Nucleus accumbens (tissue), 56 donors: ENCODE results near the gene CNTN6.
A peak's percentile ranks its signal among the peaks of the same experiment; 100 is the strongest.

ENCODE experiments used
- DNase-seq, 56 donors: peaks; one replicate each; lab custom pipeline; 2025; lab: John Stamatoyannopoulos, UW

The CNTN6 gene

GRCh38 chr3:1171320-1171719, 78.5 kb downstream of the CNTN6 start:
- DNase-seq, result no peak

GRCh38 chr3:1172644-1173043, 79.8 kb downstream of the CNTN6 start:
- DNase-seq, result no peak

DNA sequence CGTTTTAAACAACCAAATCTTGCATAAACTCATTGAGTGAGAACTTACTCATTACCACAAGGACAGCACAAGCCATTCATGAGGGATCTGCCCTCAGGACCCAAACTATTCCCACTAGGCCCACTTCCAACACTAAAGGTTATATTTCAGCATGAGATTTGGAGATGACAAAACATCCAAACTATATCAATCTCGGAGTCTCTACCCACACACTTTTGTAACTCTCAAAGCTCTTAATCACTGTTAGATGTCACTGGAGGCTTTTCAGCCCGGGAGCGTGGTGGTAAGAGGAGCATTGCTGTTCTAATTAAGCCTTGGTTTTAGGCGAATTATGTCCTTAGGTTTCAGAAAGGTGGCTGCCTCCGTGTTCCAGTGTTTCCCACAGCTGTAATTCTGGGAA, 86.3 kb downstream of the CNTN6 start:
- peak in 3 of 56 donors; percentile 0 to 12 (median 1) for DNase-seq

- DNase-seq, result no peak
Observed at GRCh38 chr3:1183320-1184048, 90.7 kb downstream of the CNTN6 start.

DNA sequence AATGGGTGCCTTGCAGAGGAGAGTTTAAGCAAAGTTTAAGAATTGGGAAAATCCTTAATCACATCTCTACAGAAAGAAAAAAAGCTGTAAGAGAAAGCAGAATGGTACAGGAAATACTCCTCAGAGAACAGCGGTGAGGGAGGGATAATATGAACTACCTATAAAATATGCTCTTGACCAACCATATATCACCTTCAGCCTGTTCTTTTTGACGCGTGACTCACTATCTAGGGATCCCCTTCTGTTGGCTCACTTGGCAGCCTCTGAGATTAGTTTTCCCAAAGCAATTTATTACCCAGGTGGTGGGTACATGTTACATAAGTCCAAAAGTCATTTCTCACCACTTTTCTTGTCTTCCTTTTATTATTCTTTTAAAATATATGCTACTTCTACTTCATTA, 97.7 kb downstream of the CNTN6 start:
- no peak for DNase-seq

DNA sequence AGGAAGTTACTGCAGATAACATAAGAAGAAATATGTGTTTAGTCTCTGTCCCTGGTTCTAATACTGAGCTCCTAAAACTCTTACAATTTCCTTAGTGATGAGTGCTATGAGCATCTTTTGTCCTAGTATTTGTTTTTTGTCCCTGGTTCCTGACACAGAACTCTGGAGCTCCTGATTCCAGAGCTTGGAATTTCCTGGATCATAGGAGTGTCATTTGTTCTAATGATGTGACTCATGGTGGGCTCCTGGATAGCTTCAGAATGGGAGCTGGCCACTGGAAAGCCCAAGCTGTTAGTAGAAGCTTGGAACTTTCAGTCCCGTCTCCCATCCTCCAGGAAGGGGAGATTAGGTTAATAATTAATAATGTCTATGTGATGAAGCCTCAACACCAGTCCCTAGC, 98.2 kb downstream of the CNTN6 start:
- no peak for DNase-seq

- no peak for DNase-seq
Observed at GRCh38 chr3:1195947-1196346, 103.1 kb downstream of the CNTN6 start.

DNA sequence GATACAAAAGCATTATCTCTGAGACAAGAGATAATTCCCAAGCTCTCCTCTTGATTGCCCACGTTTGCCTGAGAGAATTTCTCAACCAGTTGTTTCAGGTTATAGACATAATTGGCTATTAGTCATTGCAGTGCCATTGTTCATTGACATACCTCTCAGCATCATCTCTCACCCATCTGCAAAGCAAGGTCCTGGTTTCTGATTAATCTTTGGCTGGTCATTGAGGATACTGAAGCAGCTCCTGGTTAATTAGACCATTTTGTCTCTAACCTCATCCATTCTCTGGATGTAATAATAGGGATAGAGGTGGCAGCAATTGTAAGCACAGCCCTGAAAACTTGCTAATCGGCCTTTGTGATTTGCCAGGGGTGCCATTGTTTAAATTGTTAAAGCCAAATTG, 104.2 kb downstream of the CNTN6 start:
- no peak for DNase-seq

GRCh38 chr3:1200371-1200770, 107.5 kb downstream of the CNTN6 start:
- DNase-seq, result no peak

GRCh38 chr3:1207904-1208303, 115.1 kb downstream of the CNTN6 start:
- DNase-seq, result no peak

DNA sequence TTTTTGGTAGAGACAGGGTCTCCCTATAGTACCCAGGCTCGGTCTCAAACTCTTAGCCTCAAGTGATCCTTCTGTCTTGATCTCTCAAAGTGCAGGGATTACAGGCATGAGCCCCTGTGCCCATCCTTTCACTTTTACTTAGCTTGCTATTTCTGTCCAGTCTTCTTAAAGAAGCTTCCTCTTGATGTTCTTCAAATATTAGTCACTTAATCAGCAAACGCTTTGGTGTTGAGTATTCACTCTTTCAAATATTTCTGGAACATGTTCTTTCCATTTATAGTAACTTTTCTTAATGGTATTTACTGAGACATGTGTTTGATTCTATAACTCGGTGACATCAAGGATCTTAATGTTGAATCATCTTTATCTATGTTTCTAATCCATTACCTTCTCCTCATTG, 122.1 kb downstream of the CNTN6 start:
- no peak for DNase-seq

DNA sequence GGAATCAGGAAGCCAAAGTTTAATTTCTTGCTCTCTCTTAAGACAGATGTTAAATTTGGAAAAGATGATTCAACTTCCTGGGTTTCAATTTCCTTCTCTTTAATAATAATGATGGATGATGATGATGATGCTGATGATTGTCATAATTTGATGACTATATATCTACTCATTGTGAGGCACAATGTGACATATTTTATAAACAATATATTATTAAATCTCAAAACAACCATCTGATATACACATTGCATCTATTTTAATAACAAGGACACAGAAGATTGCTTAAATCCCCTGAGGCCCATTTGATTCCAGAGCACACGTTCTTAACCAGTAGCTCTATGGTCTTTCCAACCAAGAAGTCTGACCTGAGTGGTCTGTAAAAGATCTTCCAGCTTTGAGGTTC, 124.0 kb downstream of the CNTN6 start:
- DNase-seq, result no peak

DNA sequence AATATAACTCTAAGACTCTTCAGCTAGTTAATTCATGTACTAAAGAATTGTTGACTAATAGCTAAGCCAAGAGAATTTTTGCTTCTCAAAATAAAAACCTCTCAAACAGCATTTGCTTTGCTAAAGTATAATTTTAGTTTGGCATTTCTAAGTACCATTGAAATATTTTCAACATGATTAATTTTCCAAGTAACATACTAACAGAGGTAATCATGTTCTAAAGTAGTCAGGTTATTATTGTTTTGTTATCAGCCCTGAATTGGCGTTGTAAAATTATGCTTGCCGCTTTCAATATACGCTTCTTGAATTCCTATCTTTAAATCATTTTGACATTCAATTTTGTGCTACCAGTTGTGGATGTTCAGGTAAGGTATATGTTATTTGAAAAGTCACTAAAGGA, 134.3 kb downstream of the CNTN6 start:
- DNase-seq, result no peak

DNA sequence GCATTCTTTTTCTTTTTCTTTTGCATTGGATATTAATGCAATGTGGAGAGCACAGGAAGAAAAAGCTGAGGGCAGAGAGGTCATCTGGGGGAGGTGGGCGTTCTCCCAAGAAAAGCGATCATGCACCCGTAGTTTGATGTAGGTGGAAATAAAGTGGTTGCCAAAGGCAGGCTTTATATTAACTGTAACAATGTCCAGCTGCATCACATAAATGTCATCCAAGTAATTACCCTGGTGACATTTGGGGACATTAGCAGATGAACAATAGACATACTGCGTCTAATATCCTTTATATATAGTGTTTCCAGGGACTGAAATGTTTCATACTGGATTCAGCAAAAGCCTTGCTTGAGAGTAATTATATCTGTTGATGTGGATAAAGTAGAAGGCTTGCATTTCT, 135.5 kb downstream of the CNTN6 start:
- DNase-seq, result no peak

DNA sequence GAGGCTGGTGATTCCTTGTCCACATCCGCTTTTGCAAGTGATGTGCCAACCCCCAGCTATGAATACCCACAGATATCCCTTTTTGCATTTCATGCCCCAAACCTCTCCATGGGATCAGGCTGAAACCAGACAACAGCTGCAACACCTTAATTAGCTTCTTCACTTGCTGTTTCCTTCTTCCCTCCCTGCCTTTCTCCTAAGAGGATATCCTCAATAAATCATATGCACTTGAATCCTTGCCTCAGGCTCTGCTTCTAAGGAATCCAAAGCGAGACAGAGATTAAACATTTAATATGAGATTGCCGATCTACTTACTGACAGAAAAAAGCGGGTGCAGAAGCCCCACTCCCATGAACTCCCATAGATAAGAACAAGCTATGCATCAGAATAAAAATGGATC, 138.1 kb downstream of the CNTN6 start:
- no peak for DNase-seq

- DNase-seq, result no peak
Observed at GRCh38 chr3:1232276-1232675, 139.5 kb downstream of the CNTN6 start.

- DNase-seq, result no peak
Observed at GRCh38 chr3:1235526-1236120, 142.8 kb downstream of the CNTN6 start.

DNA sequence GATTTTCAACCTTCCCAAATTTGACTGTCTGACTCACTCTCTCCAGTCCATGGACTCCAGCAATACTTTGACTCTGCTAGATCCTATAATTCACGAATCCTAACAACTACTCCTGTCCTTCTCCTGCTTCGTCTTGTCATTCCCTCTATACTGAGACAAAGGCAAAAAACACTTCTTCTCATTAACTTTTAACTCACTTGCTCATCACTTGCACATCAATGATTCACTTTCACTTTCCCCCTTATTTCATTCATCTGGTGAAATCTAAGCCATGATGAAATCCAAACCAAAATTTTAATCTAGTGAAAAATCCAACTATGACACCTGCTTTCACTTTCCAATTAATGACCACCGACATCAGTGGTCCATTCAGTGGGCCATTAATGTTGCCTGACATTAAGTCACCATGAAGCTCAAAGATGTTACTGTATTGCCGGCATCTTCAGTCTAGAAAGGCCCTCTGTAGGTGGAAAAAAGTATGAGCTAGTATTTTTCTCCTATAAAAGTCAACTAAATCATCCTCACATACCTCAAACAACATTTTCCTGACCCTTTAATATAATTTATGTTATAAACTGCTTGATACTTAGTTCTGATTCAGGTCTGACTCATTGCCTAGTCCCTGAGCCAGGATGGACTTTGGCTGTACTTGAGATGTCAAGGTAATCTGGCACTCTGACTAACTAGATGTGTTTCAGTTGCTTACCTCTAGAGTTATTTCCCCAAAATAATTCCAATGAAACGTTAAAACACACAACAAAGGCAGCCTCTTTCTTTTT, 158.6 kb downstream of the CNTN6 start:
- DNase-seq, result no peak

DNA sequence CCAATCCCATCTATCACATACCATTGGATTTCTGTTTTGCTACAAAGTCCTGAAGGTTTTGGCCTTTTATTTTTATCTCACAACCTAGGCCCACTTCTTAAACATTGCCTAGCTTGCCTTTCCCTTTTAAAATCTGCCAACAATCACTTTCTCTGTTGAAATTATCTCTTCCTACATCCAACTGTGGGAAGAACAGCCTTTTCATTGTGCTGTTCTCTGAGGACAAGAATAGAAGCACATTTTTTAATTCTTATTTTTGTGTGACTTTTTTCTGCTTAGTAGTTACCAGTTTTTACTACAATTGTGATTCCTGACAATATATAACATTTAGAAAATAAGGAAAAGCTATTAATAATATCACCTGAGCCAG, 159.2 kb downstream of the CNTN6 start:
- DNase-seq, result no peak

GRCh38 chr3:1262246-1262645, 169.4 kb downstream of the CNTN6 start:
- DNase-seq, result no peak

DNA sequence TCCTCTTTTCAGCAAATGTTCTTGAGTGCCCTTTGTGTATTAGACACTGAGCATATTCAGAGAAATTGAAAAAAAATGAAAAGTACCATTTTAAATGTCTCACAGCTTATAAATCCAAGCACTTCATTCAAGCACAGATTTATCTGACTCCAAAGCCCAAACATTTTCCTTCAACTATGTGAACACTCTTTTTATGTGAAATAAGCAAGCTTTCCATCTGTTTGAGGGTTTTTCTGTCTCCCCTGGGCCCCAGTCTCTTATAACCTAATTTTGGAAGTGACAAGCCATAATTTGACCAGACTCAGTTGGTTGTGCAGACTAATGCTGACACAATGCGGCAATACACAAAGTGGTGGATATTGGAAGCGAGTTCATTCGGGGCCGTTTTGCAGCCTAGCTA, 170.3 kb downstream of the CNTN6 start:
- DNase-seq, result no peak

DNA sequence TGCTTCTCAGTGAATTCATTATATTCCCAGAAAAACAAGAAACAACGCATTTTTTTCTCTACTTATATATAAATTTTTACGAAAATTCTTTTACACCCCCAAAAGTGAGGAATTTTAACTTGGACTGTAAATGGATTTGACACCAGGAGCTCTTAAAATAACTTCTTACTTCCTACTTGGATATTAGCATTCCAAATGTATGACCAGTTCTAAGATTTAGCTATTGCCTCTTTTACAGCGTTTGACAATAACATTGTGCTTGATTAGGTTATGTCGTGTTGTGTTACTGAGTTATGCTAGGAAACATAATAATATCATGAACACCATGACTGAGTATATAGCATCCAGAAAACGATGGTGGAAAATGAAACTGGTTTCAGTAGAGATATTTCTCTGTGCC, 177.0 kb downstream of the CNTN6 start:
- DNase-seq, result no peak
